ENCODE data around the gene SLC9A2.

SLC9A2 gene, protein sequence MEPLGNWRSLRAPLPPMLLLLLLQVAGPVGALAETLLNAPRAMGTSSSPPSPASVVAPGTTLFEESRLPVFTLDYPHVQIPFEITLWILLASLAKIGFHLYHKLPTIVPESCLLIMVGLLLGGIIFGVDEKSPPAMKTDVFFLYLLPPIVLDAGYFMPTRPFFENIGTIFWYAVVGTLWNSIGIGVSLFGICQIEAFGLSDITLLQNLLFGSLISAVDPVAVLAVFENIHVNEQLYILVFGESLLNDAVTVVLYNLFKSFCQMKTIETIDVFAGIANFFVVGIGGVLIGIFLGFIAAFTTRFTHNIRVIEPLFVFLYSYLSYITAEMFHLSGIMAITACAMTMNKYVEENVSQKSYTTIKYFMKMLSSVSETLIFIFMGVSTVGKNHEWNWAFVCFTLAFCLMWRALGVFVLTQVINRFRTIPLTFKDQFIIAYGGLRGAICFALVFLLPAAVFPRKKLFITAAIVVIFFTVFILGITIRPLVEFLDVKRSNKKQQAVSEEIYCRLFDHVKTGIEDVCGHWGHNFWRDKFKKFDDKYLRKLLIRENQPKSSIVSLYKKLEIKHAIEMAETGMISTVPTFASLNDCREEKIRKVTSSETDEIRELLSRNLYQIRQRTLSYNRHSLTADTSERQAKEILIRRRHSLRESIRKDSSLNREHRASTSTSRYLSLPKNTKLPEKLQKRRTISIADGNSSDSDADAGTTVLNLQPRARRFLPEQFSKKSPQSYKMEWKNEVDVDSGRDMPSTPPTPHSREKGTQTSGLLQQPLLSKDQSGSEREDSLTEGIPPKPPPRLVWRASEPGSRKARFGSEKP

DNA sequence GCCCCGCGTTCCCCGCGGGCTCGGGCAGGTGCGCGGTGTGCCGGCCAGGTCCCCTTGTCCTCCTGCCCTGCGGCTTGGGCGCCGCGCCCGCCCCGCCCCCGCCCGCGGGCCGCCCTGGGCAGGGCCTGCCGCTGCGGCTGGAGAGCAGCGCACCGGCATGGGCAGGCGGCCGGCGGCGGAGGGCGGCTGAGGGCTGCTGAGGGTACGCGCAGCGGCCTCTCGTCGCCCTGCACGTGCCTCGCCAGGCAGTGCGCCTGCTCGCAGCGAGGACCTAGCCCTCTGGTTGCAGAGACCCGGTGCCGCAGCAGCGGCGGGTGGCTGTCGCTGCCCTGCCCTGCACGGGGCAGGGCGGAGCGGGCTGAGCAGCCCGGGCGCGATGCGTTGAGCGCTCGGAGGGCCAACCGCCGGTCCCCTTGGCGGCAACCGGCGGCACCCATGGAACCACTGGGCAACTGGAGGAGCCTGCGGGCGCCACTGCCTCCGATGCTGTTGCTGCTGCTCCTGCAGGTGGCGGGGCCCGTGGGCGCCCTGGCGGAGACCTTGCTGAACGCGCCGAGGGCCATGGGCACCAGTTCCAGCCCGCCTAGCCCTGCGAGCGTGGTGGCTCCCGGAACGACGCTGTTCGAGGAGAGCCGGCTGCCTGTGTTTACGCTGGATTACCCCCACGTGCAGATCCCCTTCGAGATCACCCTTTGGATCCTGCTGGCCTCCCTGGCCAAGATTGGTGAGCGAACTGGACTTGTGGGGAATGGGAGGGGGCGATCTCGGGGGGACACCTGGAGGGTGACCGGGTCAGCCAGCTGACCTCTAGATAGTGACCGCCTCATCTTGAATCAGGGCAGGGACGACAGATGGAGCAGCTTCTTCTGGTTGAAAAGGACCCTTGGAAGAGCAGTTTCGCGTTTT lies at the start of gene SLC9A2:
Gene SLC9A2 (plus strand): TSS at position 140 of the 906 bp plus-strand sequence. CDS start 296 bp downstream, at position 436.
- DNase-seq = peak; percentile 51

DNA sequence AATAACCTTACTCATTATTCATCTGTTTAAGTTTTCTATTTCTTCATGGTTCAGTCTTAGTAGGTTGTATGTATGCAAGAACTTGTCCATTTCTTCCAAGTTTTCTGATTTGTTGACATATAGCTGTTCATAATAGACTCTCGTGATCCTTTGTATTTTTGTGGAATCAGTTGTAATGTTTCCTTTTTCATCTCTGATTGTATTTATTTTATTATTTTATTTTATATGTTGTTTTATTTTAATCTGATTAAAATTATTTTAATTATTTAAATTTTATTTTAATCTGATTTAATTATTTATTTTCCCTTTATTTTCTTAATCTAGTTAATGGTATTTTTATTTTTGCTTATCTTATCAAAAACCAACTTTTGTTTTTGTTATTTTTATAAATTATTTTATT lies 43.5 kb upstream of the SLC9A2 start:
- no peak for DNase-seq

DNA sequence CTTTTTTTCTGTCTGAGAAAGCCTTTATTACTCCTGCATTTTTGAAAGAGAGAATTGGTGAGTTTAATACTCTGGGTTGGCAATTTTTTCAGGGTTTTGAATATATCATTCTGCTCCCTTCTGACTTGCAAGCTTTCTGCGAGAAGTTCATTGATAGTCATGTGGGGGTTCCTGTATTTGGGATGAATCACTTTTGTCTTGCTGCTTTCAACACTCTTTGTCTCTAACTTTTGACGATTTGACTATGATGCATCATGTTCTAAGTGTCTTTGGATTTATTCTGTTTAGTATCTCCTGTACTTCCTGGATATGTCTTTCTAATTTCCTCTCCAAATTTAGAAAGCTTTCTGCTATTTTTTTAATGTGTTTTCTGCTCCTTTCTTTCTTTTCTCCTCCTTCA lies 41.0 kb upstream of the SLC9A2 start:
- no peak for DNase-seq

DNA sequence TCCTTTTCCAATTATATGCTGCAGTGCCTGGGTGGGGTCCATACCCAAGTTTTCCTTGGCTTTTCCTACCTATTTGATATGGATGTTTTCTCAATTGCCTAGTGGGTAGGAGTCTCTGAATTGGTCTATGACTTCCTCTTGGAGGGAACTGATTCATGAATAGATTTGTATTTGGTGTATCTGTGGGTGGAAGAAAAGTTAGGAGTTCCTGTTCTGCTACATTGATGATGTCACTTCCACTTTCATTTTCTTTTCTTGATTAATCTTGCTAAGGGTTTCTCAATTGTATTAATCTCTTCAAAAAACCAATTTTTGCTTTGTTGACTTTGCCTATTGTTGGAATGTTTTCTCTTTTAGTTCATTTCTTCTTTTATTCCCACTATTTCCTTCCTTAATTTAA lies 37.4 kb upstream of the SLC9A2 start:
- DNase-seq = peak; percentile 26

DNA sequence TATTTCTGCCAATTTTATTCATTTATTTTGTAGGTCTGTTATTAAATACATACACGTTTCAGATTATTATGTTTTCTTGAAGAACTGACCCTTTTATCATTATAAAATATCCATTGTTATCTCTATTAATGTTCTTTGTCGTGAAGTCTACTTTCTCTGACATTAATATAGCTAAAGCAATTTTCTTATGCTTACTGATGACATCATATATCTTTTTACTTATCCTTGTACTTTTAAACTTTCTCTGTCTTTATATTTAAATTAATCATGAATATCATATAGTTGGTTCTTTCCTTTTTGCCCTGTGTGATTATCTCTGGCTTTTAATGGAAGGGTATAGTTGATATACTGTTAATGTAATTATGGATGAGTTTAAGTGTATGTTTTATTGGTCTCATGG lies 36.5 kb upstream of the SLC9A2 start:
- DNase-seq = no peak

DNA sequence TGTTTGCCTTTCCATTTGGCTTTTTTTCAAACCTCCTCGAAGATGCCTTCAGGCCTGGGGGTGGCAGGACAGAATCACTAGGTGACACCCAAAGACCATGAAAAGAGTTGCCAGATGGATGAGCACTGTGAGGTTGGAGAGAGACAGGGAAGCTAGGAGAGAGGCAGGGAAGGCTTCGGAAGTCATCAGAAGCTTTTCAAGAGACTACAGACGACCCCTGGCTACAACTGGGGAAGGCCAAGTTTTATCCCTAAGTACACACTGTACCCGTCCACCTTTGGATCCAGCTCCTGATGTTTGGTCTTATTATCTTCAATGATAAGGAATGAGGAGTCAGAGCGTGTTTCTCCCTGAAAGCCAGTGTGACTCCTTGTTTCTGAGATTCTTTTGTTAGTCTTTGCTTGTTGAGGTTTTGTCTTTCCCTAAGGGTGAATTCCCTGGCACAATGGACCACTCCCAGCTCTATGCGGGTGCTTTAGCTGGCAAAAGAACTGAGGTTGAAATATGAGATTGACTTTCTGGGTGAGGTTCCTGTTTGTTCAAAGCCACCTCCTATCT lies 33.4 kb upstream of the SLC9A2 start:
- DNase-seq = no peak

DNA sequence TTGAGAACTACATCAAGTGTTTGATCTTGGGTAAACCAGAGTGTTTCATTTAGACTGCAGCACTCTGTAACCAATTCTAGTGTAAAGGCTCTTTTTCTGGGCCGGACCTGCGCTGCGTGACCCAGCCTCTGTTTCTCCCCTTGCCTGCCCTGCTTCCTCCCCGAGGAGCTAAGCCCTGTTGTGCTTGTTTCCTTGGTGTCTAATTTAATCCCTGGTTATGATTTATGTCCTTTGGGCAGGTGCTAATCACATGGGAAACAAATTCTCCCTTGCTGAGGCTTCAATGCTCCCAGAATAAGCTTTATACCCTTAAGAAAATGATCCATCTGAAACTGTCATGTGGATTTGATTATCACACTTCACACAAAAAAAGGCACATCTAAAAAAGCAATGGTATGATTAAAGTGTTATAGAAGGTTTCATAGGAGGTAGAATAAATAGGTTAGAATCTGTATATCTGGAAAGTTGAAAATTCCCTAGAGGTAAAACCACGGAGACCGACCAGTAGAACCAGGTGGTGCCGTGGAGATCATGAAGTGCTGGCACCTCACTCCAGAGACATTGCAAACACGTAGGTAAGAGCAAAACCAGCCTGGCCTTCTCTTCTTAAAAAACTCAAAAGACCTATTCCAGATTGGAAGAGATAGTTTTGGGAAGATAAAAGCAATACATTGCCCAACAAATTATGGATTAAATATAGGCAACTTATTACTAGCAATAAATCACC lies 31.0 kb upstream of the SLC9A2 start:
- DNase-seq = no peak

DNA sequence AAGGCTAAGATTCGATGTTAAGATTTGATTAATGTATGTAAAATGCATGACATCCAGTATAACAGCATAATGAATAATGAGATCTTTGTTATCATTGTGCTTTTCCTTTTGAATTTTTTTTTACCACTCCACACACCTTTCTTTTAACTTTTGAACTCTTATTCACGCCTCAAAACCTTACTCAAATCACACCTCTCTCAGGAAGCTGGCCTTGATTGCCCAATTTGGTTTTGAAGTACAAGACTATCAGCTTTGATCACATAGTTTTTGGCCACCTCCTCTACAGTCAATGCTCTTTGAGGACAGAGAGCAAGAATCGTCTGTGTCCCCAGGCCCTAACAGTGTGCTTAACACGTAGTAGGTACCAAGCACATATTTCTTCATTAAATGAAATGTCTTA lies 29.9 kb upstream of the SLC9A2 start:
- no peak for DNase-seq

DNA sequence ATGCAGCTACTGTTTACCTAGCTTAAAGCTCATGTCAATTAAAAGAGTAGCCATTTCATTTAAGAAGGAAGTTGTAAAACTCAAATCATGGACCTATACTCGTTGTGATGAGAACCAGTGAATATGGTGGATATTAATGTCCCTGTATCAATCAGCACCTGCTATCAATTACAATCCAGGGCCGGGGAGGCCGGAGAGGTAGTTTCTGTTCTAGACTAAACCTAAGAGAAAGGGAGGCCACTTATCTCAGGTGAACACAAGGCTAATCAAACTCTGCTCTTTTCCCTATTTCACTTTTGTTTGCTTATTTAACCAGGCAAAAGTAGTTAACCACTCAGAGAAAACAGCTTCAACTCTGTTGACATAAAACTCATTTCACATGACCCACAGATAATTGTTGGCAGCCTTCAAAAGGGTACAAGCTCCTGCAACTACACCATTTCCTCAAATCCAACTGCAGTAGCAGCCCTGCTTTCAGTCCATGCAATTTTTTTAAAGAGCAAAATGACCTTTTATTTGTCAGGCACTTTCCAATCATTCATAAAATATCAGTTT lies 27.8 kb upstream of the SLC9A2 start:
- DNase-seq = no peak

DNA sequence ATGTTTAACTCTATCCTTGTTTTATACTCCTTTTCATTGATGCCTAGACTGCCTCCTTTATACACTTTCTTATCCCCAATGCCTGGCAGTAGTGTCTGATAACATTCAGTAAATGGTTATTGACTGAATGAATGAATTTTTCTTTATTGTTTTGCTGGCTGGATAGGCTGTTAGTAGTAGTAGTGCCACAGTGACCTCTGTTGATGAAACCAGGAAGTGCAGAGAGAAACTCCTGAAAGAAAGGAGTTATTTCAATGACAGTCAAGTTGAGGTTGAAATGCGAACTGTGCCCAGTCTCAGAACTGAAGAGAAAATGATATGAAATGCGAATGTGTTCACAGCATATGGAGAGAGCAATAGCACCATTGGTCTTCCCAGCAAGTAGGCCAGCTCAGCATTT lies 26.8 kb upstream of the SLC9A2 start:
- DNase-seq = peak; percentile 10

DNA sequence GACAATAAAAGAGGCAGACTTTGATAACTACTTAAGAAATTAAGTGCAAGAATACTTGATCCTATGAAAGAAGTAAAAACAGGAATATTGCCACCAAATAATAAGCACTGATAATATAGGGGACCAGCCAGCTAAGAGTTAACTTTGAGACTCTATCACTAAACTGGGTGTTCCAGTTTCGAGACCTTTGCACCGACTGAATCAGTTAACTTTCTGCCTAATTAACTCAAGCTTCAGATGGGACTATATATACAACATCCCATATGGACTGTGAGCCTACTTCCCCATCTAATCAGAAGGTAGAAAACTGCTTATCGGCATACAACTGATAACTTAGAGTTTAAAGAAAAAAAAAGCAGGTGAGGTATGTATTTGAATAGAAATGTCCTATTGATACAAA lies 25.8 kb upstream of the SLC9A2 start:
- no peak for DNase-seq

DNA sequence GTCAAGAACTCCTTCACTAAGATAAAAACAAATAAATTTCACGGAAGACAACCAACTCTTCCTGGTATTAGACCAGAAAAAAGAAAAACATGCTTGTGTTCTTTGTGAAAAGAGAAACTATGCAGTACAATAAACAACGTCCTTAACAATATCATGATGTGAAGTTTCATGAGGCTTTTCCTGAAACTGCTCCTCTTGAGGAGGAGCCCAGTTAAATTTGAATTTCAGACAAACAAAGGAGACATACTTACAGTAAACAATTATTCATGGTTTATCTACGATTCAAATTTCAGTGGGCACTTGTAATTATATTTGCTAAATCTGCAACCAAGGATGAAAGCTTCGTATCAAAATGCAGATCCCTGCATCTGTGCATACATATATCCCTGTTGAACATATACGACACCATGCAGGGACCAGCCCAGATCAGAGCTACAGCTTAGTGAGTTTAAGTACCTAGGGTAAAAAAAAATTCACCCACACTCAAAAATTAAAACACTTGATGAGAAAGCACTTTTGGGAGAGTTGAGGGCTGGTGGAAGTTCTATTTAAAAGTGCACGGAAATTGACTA lies 24.8 kb upstream of the SLC9A2 start:
- no peak for DNase-seq

DNA sequence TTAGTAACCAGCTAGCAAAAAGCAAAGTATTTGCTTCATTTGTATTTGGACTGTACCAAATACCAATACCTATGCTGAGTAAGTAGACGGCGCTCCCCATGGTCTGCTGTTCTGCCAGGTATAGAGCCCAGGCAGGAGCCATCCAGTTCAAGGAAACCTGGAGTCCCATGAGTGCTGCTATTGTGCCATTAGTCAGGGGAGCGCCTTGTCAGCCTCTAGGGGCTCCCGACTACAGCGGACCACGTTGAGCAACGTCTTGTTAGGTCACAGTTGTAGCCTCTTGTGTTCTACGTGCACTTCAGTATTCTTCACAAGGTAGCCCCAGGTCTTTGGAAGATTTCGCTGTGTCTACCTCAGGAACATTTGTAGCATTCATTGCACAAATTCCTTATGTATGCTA lies 21.6 kb upstream of the SLC9A2 start:
- DNase-seq = no peak

DNA sequence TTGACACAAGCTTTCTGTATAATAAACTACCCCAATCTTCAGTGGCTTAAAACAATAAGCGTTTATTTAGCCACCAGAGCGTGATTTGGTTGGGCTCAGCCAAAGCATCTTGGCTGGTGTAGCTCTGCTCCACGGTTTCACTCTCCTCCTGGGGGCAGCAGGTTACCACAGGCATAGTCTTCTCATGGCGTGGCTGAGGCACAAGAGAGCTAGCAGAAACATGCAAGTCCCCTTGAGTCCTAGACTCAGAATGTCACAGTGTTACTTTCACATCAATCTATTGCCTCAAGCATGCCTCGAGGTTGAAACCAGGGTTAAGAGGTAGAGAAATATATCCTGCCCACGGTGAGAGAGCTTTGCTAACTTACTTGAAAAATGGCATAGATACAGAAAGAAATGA lies 19.9 kb upstream of the SLC9A2 start:
- DNase-seq = no peak

DNA sequence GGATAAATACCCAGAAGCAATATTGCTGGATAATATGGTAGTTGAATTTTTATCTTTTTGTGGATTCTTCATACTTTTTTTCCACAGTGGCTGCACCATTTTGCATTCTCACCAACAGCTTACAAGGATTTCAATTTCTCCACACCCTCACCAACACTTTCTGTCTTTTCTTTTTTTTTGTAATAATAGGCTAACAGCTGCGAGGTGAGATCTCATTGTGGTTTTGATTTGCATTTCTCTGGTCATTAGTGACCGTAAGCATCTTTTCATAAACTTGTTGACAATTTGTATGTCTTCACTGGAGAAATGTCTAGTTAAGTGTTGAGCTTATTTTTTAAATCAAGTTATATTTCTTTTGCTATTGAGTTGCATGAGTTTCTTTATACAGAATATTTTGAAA lies 17.6 kb upstream of the SLC9A2 start:
- DNase-seq = no peak

DNA sequence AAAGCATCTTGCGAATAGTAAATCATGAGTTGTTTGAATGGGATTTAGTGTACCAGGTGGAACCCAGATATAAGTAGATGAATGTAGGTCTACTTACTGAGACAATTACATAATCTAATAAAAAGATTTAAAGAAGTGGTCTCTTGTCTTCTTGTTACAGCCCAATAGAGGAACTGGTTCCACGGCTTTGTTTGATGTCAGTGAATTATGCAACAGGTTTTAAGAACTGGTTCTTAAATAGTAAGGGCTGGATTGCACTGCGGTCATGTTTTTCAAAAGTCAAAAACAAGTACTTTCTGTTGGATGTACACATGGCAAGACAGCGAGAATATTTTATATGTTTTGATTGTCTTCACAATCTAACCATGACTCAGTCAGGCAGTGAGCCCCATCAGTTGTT lies 15.4 kb upstream of the SLC9A2 start:
- peak; percentile 63 for DNase-seq

DNA sequence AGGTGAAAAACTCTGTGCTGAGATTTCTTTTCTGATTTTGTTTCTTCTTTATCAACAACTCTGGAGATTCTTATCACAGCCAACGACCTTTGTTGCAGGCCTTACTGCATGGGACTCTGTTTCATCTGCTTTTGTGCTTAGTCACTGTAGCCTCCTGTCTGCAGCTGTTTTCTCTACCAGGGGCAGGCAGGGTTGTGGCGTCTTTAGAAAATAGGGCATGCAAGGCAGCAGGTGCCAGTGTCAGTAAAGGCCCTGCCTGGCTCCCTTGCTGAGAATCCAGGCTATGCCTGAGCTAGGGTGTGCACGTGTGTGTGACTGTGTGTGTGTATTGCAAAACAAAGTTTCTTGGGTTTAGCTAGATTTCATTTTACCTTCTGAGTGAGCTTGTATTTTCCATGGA lies 14.6 kb upstream of the SLC9A2 start:
- DNase-seq = peak; percentile 37

DNA sequence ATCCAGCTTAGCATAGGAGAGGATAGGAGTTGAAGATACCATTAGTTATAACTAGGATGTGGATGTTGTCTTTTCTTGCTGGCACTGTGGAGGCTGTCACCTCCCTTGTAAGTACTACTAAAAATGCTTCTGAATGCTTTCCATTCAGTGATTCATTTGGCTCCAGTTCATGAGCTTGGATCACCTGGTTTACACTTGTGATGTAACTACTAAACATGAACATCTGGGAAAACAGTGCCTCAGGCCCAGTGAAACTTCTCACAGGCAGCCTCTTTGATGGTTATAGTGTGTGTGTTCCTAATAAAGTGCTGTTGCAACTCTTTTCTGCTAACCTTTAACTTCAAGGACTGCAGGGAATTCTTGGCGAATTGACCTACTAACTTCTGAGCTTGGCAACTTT lies 13.0 kb upstream of the SLC9A2 start:
- no peak for DNase-seq

DNA sequence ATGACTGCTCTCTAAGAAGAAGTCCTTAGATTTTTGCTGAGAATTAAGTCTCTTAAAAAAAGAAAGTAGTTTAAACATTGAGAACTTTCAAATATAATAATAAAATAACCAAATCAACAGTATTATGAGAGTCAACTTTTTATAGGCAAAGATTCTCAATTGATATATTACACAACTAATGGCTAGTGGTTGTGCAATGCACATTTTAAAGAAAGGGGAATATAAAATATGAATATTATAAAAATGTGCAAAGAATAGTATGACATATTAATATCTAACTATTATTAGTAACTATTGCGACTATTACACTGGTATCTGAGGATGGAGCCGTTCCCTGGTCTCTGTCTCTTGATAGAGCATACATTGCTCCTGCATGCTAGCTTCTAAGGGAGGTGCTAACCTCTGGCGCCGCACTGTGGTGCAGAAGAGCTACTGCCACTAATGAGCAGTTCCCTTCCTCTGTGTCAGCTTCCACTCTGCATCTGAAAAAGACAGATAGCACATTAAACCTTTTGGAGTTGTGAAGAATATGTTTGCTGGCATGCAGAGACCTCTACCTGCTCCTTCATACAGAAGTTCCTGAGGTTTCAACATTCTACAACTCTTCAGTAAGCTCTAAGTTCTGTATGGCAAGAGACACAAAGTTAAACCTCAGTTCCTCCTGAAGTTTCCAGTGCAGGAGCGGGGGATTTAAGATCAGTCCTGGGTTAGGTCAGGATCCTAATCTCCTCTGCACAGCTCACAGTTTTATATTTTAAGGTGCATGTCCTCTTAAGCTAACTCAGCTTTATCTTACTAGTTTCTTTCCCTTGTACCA lies 3.5 kb upstream of the SLC9A2 start:
- peak; percentile 90 for DNase-seq
